Osteoblast (primary cell): ENCODE results near the gene NDUFV3. TPM values are rescaled to one million over a fixed set of nuclear protein-coding genes. Genes with fewer than 3 reads are reported as not detected.
"Not testable (repeated sequence)": the region's sequence is repeated elsewhere in the genome, so short reads cannot be mapped to it uniquely, and the experiment has no call there.

Source experiments
- DNase-seq: peaks from one replicate; pipeline ENCODE4 v3.0.0; 2011; ENCODE audit warnings: low spot score, mixed read lengths; ENCODE audit not compliant: insufficient read length; ENCODE audit errors: missing footprints
- H2AFZ ChIP-seq: 2 replicates; pipeline ENCODE4 v1.6.0; 2011; ENCODE audit warnings: mild to moderate bottlenecking, low read length
- H3K27ac ChIP-seq: 2 replicates; pipeline ENCODE4 v1.5.1; 2011; ENCODE audit warnings: mild to moderate bottlenecking, low read depth, low read length, moderate library complexity
- H3K27me3 ChIP-seq: 2 replicates; pipeline ENCODE4 v1.6.0; 2012; ENCODE audit warnings: mild to moderate bottlenecking, control low read depth, inconsistent platforms, low read length, moderate library complexity; ENCODE audit not compliant: insufficient read depth
- H3K36me3 ChIP-seq: 2 replicates; pipeline ENCODE4 v1.5.1; 2011; ENCODE audit warnings: mild to moderate bottlenecking, low read length, control low read depth, moderate library complexity; ENCODE audit not compliant: insufficient read depth
- H3K4me1 ChIP-seq: 2 replicates; pipeline ENCODE4 v1.5.1; 2011; ENCODE audit warnings: mild to moderate bottlenecking, low read length, control low read depth, moderate library complexity; ENCODE audit not compliant: insufficient read depth
- H3K4me2 ChIP-seq: 2 replicates; pipeline ENCODE4 v1.6.0; 2011; ENCODE audit warnings: mild to moderate bottlenecking, low read length; ENCODE audit not compliant: insufficient read depth
- H3K4me3 ChIP-seq: fragments of 200-600 bp; sonication (generic); 3 replicates; pipeline ENCODE4 v1.5.1; 2012; ENCODE audit warnings: mild to moderate bottlenecking, low read length, inconsistent platforms; ENCODE audit not compliant: insufficient read depth
- H3K79me2 ChIP-seq: 2 replicates; pipeline ENCODE4 v1.6.0; 2012; ENCODE audit warnings: mild to moderate bottlenecking, low read length, control low read depth, inconsistent platforms; ENCODE audit not compliant: insufficient read depth
- H3K9me3 ChIP-seq: 2 replicates; pipeline ENCODE4 v1.5.1; 2011; ENCODE audit warnings: low read depth, low read length, control low read depth
- H4K20me1 ChIP-seq: 2 replicates; pipeline ENCODE4 v1.6.0; 2012; ENCODE audit warnings: mild to moderate bottlenecking, low read length, control low read depth; ENCODE audit not compliant: insufficient read depth
- CTCF ChIP-seq: IDR thresholded peaks from 2 replicates; pipeline ENCODE4 v1.5.1; 2011; ENCODE audit warnings: mild to moderate bottlenecking, low read depth, low read length, moderate library complexity; ENCODE audit errors: extremely low read depth
- total RNA-seq: library from RNA; depleted of rRNA; stranded (reverse); fragments of >200 nt; gene quantifications from 2 replicates; pipeline ENCODE4 v1.2.3, GENCODE V29; 2012

The NDUFV3 gene
- total RNA-seq, 1 donor, result 66.2 TPM

GRCh38 chr21:42937034-42937940 lies 44.2 kb downstream of the NDUFV3 start:
- not testable (repeated sequence) for DNase-seq, H3K27me3 ChIP-seq

GRCh38 chr21:42937960-42938605 lies 45.0 kb downstream of the NDUFV3 start:
- H3K79me2 ChIP-seq, result no peaks in the 10 kb centered on the region
- H3K27me3 ChIP-seq, result no peaks in the 10 kb centered on the region
- H4K20me1 ChIP-seq, result no peaks in the 10 kb centered on the region
- H3K27ac ChIP-seq, result no peak overlapping the region
- no peaks in the 10 kb centered on the region for H3K9me3 ChIP-seq
- no peak overlapping the region for H2AFZ ChIP-seq
- H3K4me3 ChIP-seq, result no peak overlapping the region
- no peak for TF ChIP-seq CTCF
- no peaks in the 10 kb centered on the region for H3K36me3 ChIP-seq
- peaks cover 8% of the 10 kb centered on the region for H3K4me1 ChIP-seq
- H3K4me2 ChIP-seq, result no peak overlapping the region
- no peak for DNase-seq

More at GRCh38 chr21:42937034-42937940, 44.2 kb downstream of the NDUFV3 start:
- H3K79me2 ChIP-seq, H3K4me3 ChIP-seq, H2AFZ ChIP-seq, H3K27ac ChIP-seq, H3K4me2 ChIP-seq, H4K20me1 ChIP-seq, H3K36me3 ChIP-seq, H3K4me1 ChIP-seq, H3K9me3 ChIP-seq: not testable (repeated sequence)

- not testable (repeated sequence) for H2AFZ ChIP-seq, DNase-seq
These were observed 45.5 kb downstream of the NDUFV3 start for GRCh38 chr21:42938606-42938995.

GRCh38 chr21:42939582-42940413 lies 46.7 kb downstream of the NDUFV3 start:
- no peak for TF ChIP-seq CTCF
- H3K4me2 ChIP-seq, result peak overlapping the region; percentile 57
- peaks cover 8% of the 10 kb centered on the region for H3K4me1 ChIP-seq
- H4K20me1 ChIP-seq, result no peaks in the 10 kb centered on the region
- H2AFZ ChIP-seq, result no peak overlapping the region
- no peaks in the 10 kb centered on the region for H3K36me3 ChIP-seq
- peak overlapping the region; percentile 0 for H3K27ac ChIP-seq
- no peaks in the 10 kb centered on the region for H3K9me3 ChIP-seq
- DNase-seq, result peak; percentile 96
- no peaks in the 10 kb centered on the region for H3K79me2 ChIP-seq
- no peaks in the 10 kb centered on the region for H3K27me3 ChIP-seq
- peak overlapping the region; percentile 6 for H3K4me3 ChIP-seq

More at GRCh38 chr21:42938606-42938995, 45.5 kb downstream of the NDUFV3 start:
- H4K20me1 ChIP-seq, H3K27ac ChIP-seq, H3K9me3 ChIP-seq, H3K79me2 ChIP-seq, H3K4me3 ChIP-seq, H3K27me3 ChIP-seq, H3K36me3 ChIP-seq, H3K4me2 ChIP-seq, H3K4me1 ChIP-seq: not testable (repeated sequence)
